Stromal cell of bone marrow (primary cell): ENCODE measurements around the gene LHFPL2.

Experiments used
- DNase-seq: peaks from one replicate; pipeline ENCODE4 v3.0.0-alpha.2; 2012; ENCODE audit warnings: low read depth

Gene LHFPL2

DNA sequence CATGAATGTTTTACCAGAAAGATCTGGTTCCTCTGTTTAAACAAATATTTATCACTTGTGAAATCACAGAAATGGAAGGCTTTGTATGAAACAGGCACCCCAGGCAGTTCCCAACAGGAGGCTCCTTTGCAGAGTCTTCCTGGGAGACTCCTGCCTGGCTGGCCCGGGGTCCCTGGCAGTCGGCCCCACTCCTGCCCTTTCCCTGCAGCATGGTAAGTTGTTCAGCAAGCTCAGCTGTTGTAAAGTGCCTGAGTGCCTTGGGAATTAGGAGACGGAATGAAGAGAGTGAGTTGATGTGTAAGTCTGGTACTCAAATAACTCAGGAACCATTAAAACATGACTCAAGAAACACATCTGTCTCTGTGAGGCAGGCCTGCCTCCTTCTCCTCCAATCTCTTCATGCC lies 17.5 kb upstream of the LHFPL2 start:
- peak; percentile 25 for DNase-seq

DNA sequence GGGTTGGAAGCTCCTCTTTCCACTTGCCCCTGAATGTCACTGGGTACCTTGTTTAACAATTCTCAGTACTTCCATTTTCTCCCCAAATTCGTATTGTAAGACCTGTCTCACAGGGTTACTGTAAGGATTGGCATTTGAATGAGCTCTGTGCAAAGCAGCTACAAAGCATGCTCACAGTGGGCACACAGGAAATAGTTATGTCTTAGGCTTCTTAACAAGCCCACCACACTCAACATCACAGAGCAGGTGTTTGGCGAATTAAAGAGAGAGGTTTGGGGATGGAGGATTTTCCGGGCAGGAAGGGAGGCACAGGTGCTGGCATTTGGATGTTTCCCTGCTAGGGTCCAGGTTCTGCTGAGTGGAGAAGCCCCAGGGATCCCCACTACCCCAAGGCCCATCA lies 17.0 kb upstream of the LHFPL2 start:
- DNase-seq, result no peak

- DNase-seq, result no peak
Measured at GRCh38 chr5:78662323-78662722, 13.8 kb upstream of the LHFPL2 start.

DNA sequence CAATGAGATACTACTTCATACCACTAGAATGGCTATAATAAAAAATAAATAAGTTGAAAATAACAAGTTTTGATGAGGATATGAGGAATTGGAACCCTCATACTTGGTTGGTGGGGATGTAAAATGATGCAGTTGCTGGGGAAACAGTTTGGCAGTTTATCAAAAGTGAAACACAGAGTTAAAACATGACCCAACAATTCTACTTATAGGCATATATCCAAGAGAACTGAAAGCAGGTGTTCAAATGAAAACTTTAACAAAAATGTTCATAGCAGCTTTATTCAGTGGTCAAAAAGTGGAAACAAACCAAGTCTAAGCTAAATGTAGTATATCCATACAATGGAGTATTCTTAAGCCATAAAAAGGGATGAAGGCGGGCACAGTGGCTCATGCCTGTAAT lies 13.1 kb upstream of the LHFPL2 start:
- DNase-seq, result no peak

GRCh38 chr5:78661044-78661443 lies 12.5 kb upstream of the LHFPL2 start:
- DNase-seq, result no peak

- no peak for DNase-seq
Measured at GRCh38 chr5:78660401-78660800, 11.8 kb upstream of the LHFPL2 start.

DNA sequence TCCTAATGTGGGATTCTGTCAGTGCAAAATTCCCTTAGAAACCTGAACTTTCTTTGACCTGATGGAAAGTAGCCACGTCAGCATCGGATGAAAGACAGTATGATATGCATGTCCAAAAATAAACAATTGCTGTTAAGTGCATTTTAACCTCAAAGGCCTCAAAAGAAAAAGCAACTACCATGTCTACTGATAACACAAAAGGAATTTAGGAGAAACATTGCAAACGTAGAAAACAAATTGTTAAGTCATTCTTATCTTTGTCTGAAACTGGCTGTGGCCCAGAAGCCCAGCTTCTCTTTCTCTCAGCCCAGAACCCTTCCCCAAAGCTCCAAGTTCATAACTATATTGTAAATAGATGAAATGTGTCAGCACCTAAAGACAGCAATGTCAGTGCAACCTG lies 11.1 kb upstream of the LHFPL2 start:
- no peak for DNase-seq

- DNase-seq, result no peak
Measured at GRCh38 chr5:78659114-78659513, 10.5 kb upstream of the LHFPL2 start.

DNA sequence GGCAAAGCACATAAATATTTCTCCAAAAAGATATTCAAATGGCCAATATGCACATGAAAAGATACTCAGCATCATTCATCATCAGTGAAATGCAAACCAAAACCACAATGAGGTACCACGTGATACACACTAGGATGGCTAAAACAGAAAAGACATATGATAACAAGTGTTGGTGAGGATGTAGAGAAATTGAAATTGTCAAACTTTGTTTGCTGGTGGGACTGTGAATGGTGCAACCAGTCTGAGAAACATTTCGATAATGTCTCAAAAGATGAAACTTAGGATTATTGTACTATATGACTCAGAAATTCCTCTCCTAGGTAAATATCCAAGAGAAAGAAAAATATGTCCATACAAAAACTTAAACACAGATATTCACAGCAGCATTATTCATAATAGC lies 8.6 kb upstream of the LHFPL2 start:
- no peak for DNase-seq

DNA sequence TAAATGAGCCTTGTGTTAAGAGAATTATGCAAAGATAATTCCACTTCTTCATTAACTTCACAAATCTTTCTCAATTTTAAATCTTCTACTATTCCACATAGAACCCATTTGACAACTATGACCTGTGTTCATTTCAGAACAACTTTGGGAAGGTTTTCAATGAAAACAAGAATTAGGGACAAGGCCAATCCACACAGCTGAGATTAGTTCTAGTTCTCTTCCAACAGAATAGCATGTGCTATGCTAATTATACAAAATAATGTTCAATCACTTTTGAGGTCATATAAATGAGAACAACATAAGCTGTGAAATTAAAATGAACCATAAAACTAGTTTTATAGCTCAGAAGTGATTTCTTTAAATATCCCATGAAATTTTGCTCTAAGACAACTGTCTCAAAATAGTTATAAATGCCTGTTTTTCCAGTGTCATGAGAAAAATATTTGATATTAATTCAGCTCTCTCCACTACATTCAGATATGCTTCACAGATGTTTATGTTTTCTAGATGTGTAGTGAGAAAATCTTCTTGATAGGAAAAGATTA lies 7.2 kb upstream of the LHFPL2 start:
- DNase-seq, result no peak

DNA sequence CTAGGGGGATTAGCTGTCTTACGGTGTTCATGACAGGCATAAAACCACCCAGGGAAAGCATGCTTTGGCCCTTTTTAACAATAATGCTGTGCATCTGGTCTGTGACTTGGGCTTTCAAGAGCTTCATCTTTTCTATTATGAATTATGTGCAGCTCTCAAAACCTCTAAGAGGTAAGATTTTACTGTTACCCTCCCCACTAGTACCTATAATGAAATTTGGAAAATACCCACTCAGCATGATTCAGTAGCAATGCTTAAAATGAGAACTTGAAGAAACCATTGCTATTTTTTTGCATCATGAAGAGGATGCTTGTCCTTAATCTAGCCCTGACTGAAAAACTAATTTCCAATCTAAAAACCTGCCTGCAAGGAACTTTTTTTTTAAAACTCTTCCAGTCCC lies 5.8 kb upstream of the LHFPL2 start:
- no peak for DNase-seq

GRCh38 chr5:78653681-78654366 lies 5.3 kb upstream of the LHFPL2 start:
- no peak for DNase-seq

DNA sequence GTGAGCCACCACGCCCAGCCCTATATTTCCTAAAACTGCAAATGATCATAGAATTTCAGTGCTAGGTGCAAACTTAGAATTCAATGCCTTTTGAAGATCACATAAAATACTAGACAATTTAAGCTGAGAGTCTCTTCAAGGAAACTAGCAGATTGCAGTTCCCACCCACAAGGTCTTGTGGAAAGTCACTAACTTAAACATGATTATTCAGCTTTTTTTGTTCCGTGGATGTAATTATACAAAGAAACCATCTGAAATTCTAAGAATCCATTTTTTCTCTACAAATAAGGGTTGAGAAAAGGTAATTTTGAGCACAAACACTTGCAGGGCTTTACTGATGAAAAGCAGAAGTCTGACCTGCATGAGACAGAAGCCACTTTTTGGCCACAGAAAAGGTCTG lies 4.5 kb upstream of the LHFPL2 start:
- DNase-seq, result no peak

DNA sequence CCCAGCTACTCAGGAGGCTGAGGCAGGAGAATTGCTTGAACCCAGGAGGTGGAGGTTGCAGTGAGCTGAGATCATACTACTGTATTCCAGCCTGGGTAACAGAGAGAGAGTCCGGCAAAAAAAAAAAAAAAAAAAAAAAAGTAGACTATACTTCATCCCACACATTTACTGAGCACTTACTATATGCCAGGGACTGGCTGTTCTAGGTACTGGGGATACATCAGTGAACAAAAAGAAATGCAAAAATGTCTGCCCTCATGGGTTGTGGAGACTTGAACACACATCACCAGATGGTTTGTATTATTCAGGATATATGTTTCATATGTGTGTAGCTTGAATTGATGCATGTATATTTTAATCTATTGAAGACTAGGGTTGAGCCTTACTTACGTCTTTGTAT lies 2.9 kb upstream of the LHFPL2 start:
- DNase-seq, result no peak

DNA sequence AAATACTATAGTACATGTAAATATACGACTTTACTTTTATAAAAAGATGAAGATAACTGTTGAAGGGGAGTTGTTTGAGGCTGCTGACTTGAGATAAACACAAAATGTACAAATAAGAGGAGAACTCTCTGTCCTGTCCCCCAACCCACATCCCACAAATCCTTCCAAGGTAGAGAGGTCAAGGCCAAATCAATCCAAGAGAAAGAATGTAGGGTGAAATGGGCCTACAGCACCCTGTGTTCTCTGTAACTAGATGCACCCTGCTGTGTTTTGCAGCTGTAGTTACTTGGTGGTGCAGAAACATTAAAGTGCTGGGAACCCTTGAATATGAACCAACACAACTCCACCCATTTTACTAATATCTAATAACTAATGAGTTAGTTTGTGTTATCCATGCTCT lies 2.0 kb upstream of the LHFPL2 start:
- no peak for DNase-seq

- DNase-seq, result peak; percentile 65
Measured at GRCh38 chr5:78649861-78650496, 1.4 kb upstream of the LHFPL2 start.

GRCh38 chr5:78649211-78649695 lies 681 bp upstream of the LHFPL2 start:
- DNase-seq, result no peak

GRCh38 chr5:78647838-78648358 lies 674 bp downstream of the LHFPL2 start:
- DNase-seq, result no peak

GRCh38 chr5:78647351-78647818 lies 1.2 kb downstream of the LHFPL2 start:
- no peak for DNase-seq

- DNase-seq, result no peak
Measured at GRCh38 chr5:78644741-78645300, 3.8 kb downstream of the LHFPL2 start.

DNA sequence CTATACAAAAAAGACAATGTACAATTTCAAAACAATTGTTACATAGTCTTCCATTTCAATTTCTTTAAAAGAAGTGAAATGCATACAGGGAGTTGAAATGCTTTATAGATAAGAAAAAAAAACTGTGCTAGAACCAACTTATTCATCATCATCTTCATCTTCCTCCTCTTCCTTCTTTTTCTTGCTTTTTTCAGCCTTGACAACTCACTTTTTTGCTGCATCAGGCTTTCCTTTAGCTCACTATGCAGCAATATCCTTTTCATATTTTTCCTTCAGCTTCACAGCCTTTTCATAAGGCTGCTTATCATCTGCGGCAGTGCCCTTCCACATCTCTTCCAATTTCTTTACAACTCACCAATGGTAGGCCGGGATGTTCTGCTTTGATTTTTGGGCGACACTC lies 4.4 kb downstream of the LHFPL2 start:
- DNase-seq, result no peak

DNA sequence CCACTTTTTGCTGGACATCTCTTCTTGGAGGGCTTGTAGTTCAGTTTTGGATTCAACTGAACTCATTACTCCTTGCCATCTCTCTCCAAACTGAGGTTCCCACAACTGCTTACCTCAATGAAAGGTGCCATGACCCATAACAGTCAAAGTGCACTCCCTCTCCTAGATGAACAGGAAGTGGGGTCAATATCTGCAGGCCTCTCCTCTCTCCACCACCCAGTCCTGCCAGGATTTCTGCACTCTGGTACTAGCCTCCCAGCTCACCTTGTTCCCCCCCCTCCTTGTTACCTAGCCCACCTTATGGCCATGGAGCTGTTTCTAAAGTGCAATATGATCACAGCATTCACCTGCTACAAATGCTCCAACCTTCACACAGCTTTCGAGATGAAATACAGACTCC lies 5.9 kb downstream of the LHFPL2 start:
- no peak for DNase-seq
